IMR-90 (cell line): ENCODE results near the gene LCK. TPM values are rescaled to one million over a fixed set of nuclear protein-coding genes. Genes with fewer than 3 reads are reported as not detected.

Experiments used
- ATAC-seq: fragments of 200-7000 bp; cut with Tn5 transposase; 2 replicates; pipeline ENCODE4 v1.9.1; 2020; ENCODE audit warnings: low read depth, mild to moderate bottlenecking, moderate library complexity
- BruUV-seq: library from RNA; stranded (reverse); fragments of 400-500 nt; replicated peaks from 2 replicates; lab custom pipeline; 2021; lab: Mats Ljungman, UMichigan
- CTCF ChIA-PET: fragments of 300-600 bp; formaldehyde crosslinking; extraction: SDS; loops from one replicate; lab custom pipeline; 2021; ENCODE audit warnings: antibody characterized with exemption; lab: Yijun Ruan, JAX
- POLR2A ChIA-PET: fragments of 300-600 bp; sonication (Branson Sonifier 250); formaldehyde crosslinking; loops from one replicate; lab custom pipeline; 2022; ENCODE audit warnings: antibody characterized with exemption; ENCODE audit not compliant: unreplicated experiment; lab: Charles Lee
- DNase-seq: peaks from one replicate; pipeline ENCODE4 v3.0.0; 2013
- H2AFZ ChIP-seq: replicated peaks from 2 replicates; pipeline ENCODE3; 2013; ENCODE audit warnings: low read length, mild to moderate bottlenecking; ENCODE audit not compliant: poor library complexity
- H2AK5ac ChIP-seq: 2 replicates; pipeline ENCODE4 v1.6.1; 2013; ENCODE audit warnings: low read depth, low read length, inconsistent platforms
- H2AK9ac ChIP-seq: replicated peaks from 2 replicates; pipeline ENCODE3; 2013; ENCODE audit warnings: mild to moderate bottlenecking, low read depth, low read length, moderate library complexity; ENCODE audit not compliant: poor library complexity
- H2BK120ac ChIP-seq: 2 replicates; pipeline ENCODE4 v1.6.1; 2013; ENCODE audit warnings: low read depth, low read length, inconsistent platforms
- H2BK15ac ChIP-seq: 3 replicates; pipeline ENCODE4 v1.6.1; 2013; ENCODE audit warnings: low read depth, low read length, inconsistent platforms
- H2BK20ac ChIP-seq: 2 replicates; pipeline ENCODE4 v1.6.1; 2013; ENCODE audit warnings: low read depth, mild to moderate bottlenecking, inconsistent platforms, low read length, moderate library complexity
- H2BK5ac ChIP-seq: 2 replicates; pipeline ENCODE4 v1.6.1; 2013; ENCODE audit warnings: mild to moderate bottlenecking, low read depth, low read length, inconsistent platforms; ENCODE audit not compliant: poor library complexity, severe bottlenecking
- H3K14ac ChIP-seq: replicated peaks from 2 replicates; pipeline ENCODE4 v1.6.1; 2013; ENCODE audit warnings: low read depth, low read length, inconsistent platforms
- H3K18ac ChIP-seq: 2 replicates; pipeline ENCODE4 v1.6.1; 2013; ENCODE audit warnings: low read depth, low read length, control low read depth
- H3K23ac ChIP-seq: 2 replicates; pipeline ENCODE4 v1.6.1; 2013; ENCODE audit warnings: low read depth, low read length, inconsistent platforms
- H3K27ac ChIP-seq: 2 replicates; pipeline ENCODE4 v1.5.1; 2013; ENCODE audit warnings: mild to moderate bottlenecking, control low read depth, low read length; ENCODE audit not compliant: insufficient read depth
- H3K27me3 ChIP-seq: 2 replicates; pipeline ENCODE4 v1.6.1; 2013; ENCODE audit warnings: low read length; ENCODE audit not compliant: control insufficient read depth, insufficient read depth
- H3K36me3 ChIP-seq: 2 replicates; pipeline ENCODE4 v1.6.1; 2013; ENCODE audit warnings: low read length, mixed read lengths; ENCODE audit not compliant: control insufficient read depth, insufficient read depth
- H3K4ac ChIP-seq: 2 replicates; pipeline ENCODE4 v1.6.1; 2013; ENCODE audit warnings: low read depth, low read length, inconsistent platforms
- H3K4me1 ChIP-seq: 2 replicates; pipeline ENCODE4 v1.6.1; 2013; ENCODE audit warnings: low read length, mixed read lengths; ENCODE audit not compliant: control insufficient read depth, insufficient read depth
- H3K4me2 ChIP-seq: 2 replicates; pipeline ENCODE4 v1.6.1; 2013; ENCODE audit warnings: low read depth, mild to moderate bottlenecking, control low read depth, low read length, moderate library complexity
- H3K4me3 ChIP-seq: 2 replicates; pipeline ENCODE4 v1.5.1; 2013; ENCODE audit warnings: low read depth, mild to moderate bottlenecking, control low read depth, low read length, moderate library complexity; ENCODE audit not compliant: insufficient read depth
- H3K56ac ChIP-seq: 2 replicates; pipeline ENCODE4 v1.6.1; 2013; ENCODE audit warnings: low read length, inconsistent platforms; ENCODE audit not compliant: insufficient read depth; ENCODE audit errors: extremely low read depth
- H3K79me1 ChIP-seq, 2 experiments: 2 replicates each; pipeline ENCODE4 v1.6.1; 2013; ENCODE audit warnings: low read length in 2 of 2, inconsistent platforms in 1 of 2, low read depth in 1 of 2
- H3K9ac ChIP-seq: 2 replicates; pipeline ENCODE4 v1.6.1; 2013; ENCODE audit warnings: low read depth, low read length, control low read depth
- H3K9me1 ChIP-seq: 2 replicates; pipeline ENCODE4 v1.6.1; 2013; ENCODE audit warnings: low read length, inconsistent platforms; ENCODE audit not compliant: insufficient read depth
- H3K9me3 ChIP-seq: 2 replicates; pipeline ENCODE4 v1.6.1; 2013; ENCODE audit warnings: low read length; ENCODE audit not compliant: control insufficient read depth, insufficient read depth
- H4K20me1 ChIP-seq: 2 replicates; pipeline ENCODE4 v1.6.1; 2013; ENCODE audit warnings: low read length, inconsistent platforms; ENCODE audit not compliant: insufficient read depth
- H4K5ac ChIP-seq: 2 replicates; pipeline ENCODE4 v1.6.1; 2013; ENCODE audit warnings: mild to moderate bottlenecking, low read depth, low read length, control low read depth
- H4K8ac ChIP-seq, 2 experiments: 2 replicates each; pipeline ENCODE4 v1.6.1; 2013; ENCODE audit warnings: low read depth in 2 of 2, low read length in 2 of 2, control low read depth in 1 of 2, inconsistent platforms in 1 of 2
- H4K91ac ChIP-seq: 2 replicates; pipeline ENCODE4 v1.6.1; 2013; ENCODE audit warnings: low read depth, low read length, inconsistent platforms; ENCODE audit not compliant: insufficient read depth
- BHLHE40 ChIP-seq: fragments of 150-350 bp; IDR thresholded peaks from 2 replicates; pipeline ENCODE4 v1.6.1; 2016; ENCODE audit warnings: mild to moderate bottlenecking, low read depth, low read length
- CEBPB ChIP-seq: IDR thresholded peaks from 2 replicates; pipeline ENCODE4 v1.6.1; 2012; ENCODE audit warnings: low read depth, low read length, improper control_type of control experiment
- FOS ChIP-seq: fragments of 150-350 bp; IDR thresholded peaks from 2 replicates; pipeline ENCODE4 v1.6.1; 2016; ENCODE audit warnings: low read depth, low read length
- MAFK ChIP-seq: IDR thresholded peaks from 2 replicates; pipeline ENCODE4 v1.6.1; 2012; ENCODE audit warnings: low read depth, low read length, improper control_type of control experiment
- MAZ ChIP-seq: IDR thresholded peaks from 2 replicates; pipeline ENCODE4 v1.6.1; 2012; ENCODE audit warnings: low read depth, mild to moderate bottlenecking, low read length, improper control_type of control experiment, moderate library complexity, borderline replicate concordance
- MXI1 ChIP-seq: IDR thresholded peaks from 2 replicates; pipeline ENCODE4 v1.6.1; 2012; ENCODE audit warnings: low read depth, mild to moderate bottlenecking, low read length, moderate library complexity, borderline replicate concordance
- RCOR1 ChIP-seq: IDR thresholded peaks from 2 replicates; pipeline ENCODE4 v1.6.1; 2012; ENCODE audit warnings: mild to moderate bottlenecking, low read length, improper control_type of control experiment; ENCODE audit not compliant: insufficient replicate concordance
- RFX5 ChIP-seq: IDR thresholded peaks from 2 replicates; pipeline ENCODE4 v1.8.0; 2012; ENCODE audit warnings: low read depth, mild to moderate bottlenecking, low read length, moderate library complexity
- SMC3 ChIP-seq: fragments of 150-350 bp; IDR thresholded peaks from 2 replicates; pipeline ENCODE4 v1.6.1; 2016; ENCODE audit warnings: low read depth, mild to moderate bottlenecking, antibody characterized with exemption, low read length, moderate library complexity
- WGBS, 2 experiments: methylation state at CpG; one replicate each; pipeline versions ENCODE4 v1.1.5 to v1.1.7; 2013; ENCODE audit warnings: missing lambda C conversion rate in 2 of 2; ENCODE audit not compliant: insufficient read length in 1 of 2; ENCODE audit errors: extremely low coverage in 2 of 2; 5-methylcytosine and 5-hydroxymethylcytosine counted together
- dilution Hi-C: fragments of 300-500 bp; cut with HindIII; formaldehyde crosslinking; loops from one replicate; pipeline ENCODE4 v1.14.3; 2018; ENCODE audit warnings: low sequenced_read_pairs; ENCODE audit not compliant: unreplicated experiment
- in situ Hi-C: fragments of 300-500 bp; cut with MboI; formaldehyde crosslinking; loops from 3 replicates; pipeline ENCODE4 v1.14.3; 2019; ENCODE audit warnings: low sequenced_read_pairs, inconsistent platforms, mixed read lengths
- intact Hi-C: fragments of 100-400 bp; cut with micrococcal nuclease; formaldehyde crosslinking; loops from 2 replicates; pipeline ENCODE4 v1.10.0; 2022
- polyA plus RNA-seq, 3 experiments: library from polyadenylated mRNA; depleted of rRNA; stranded (reverse); fragments of >200 nt; gene quantifications; 2 replicates each; pipeline ENCODE4 v1.2.3, GENCODE V29; 2012; ENCODE audit warnings: low replicate concordance in 1 of 3
- total RNA-seq: library from RNA; depleted of rRNA; stranded (reverse); fragments of >200 nt; gene quantifications from 2 replicates; pipeline ENCODE4 v1.2.3, GENCODE V29; 2012
- TF ChIP-seq, protein P1 (sequence below): fragments of 150-350 bp; IDR thresholded peaks from 2 replicates; pipeline ENCODE4 v1.6.1; 2016; ENCODE audit warnings: low read depth, mild to moderate bottlenecking, low read length, moderate library complexity, borderline replicate concordance
- TF ChIP-seq, protein P2 (sequence below): fragments of 150-350 bp; IDR thresholded peaks from 2 replicates; pipeline ENCODE4 v1.6.1; 2017; ENCODE audit warnings: mild to moderate bottlenecking, antibody characterized with exemption, low read length, low read depth
- TF ChIP-seq, protein P3 (sequence below): conservative IDR thresholded peaks from 2 replicates; pipeline ENCODE4 v1.5.1; 2012; ENCODE audit warnings: mild to moderate bottlenecking, low read depth, low read length, improper control_type of control experiment

The LCK gene
- total and polyA plus RNA-seq, 2 of the 4 experiments (the other 2 are of a cell fraction) = not detected

DNA sequence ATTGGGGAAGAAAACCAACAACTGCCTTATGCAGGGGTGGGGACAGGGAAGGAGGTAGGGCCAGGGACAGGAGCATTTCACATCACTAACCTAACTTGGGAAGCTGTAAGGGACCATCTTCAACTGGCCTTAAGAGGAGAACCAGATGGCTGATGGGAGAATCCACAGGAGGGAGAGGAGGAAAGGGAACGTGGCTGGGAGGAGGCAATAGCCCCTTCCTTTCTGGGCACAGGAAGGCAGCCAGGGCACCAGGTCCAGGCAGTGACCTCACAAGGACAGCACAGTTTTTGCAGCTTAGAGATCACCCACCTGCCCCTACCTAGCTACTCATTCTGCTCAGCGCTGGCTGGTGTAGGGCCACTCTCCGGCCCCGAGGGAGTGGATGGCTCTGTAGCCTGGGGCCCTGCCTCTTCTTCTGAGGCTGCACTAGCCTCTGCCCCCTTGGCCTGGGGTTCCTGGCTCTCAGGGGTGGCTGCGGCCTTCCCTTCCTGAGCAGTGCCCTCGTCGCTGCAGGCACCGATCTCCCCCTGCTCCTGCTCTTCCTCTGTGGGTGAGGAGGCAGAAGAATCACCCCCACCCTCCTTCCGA, 83.3 kb downstream of the LCK start:
- Histone ChIP-seq H3K27me3 (no peaks in the 10 kb centered on the region), H3K56ac (no peak overlapping the region), H4K20me1 (peaks cover 34% of the 10 kb centered on the region), H3K4me1 (peaks cover 6% of the 10 kb centered on the region), H3K9ac (peak overlapping the region; percentile 81), H3K18ac (no peak overlapping the region), H2AK5ac (peak overlapping the region; percentile 66), H3K9me1 (peaks cover 12% of the 10 kb centered on the region; the same call in 1 of the 2 replicates), H2AK9ac (peak overlapping the region; percentile 97), H3K9me3 (no peaks in the 10 kb centered on the region), H3K23ac (peak overlapping the region; percentile 50), H3K4me3 (peak overlapping the region; percentile 85), H3K4ac (peak overlapping the region; percentile 77), H4K8ac (no peak overlapping the region), H2BK15ac (no peak overlapping the region), H2BK5ac (no peak overlapping the region), H3K79me1 (peaks cover 19 to 55% of the 10 kb centered on the region in 2 experiments; a peak in 3 of 4 replicates), H2BK20ac (no peak overlapping the region), H4K91ac (no peak overlapping the region), H4K5ac (no peak overlapping the region), H2BK120ac (no peak overlapping the region), H3K27ac (peak overlapping the region; percentile 44), H3K4me2 (peak overlapping the region; percentile 95), H2AFZ (peak overlapping the region; percentile 24), H3K14ac (peak overlapping the region; percentile 85), H3K36me3 (peaks cover 49% of the 10 kb centered on the region)
- dilution Hi-C loops = no loop called here
- no peak for TF ChIP-seq MAFK
- no peak for TF ChIP-seq MXI1
- TF ChIP-seq, protein P1, sequence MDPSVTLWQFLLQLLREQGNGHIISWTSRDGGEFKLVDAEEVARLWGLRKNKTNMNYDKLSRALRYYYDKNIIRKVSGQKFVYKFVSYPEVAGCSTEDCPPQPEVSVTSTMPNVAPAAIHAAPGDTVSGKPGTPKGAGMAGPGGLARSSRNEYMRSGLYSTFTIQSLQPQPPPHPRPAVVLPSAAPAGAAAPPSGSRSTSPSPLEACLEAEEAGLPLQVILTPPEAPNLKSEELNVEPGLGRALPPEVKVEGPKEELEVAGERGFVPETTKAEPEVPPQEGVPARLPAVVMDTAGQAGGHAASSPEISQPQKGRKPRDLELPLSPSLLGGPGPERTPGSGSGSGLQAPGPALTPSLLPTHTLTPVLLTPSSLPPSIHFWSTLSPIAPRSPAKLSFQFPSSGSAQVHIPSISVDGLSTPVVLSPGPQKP = no peak
- no peak for TF ChIP-seq BHLHE40
- TF ChIP-seq RFX5 = no peak
- no peak for TF ChIP-seq CEBPB
- no peak for TF ChIP-seq FOS
- TF ChIP-seq, protein P2, sequence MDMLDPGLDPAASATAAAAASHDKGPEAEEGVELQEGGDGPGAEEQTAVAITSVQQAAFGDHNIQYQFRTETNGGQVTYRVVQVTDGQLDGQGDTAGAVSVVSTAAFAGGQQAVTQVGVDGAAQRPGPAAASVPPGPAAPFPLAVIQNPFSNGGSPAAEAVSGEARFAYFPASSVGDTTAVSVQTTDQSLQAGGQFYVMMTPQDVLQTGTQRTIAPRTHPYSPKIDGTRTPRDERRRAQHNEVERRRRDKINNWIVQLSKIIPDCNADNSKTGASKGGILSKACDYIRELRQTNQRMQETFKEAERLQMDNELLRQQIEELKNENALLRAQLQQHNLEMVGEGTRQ = no peak
- no peak for TF ChIP-seq RCOR1
- TF ChIP-seq MAZ = no peak
- TF ChIP-seq, protein P3, sequence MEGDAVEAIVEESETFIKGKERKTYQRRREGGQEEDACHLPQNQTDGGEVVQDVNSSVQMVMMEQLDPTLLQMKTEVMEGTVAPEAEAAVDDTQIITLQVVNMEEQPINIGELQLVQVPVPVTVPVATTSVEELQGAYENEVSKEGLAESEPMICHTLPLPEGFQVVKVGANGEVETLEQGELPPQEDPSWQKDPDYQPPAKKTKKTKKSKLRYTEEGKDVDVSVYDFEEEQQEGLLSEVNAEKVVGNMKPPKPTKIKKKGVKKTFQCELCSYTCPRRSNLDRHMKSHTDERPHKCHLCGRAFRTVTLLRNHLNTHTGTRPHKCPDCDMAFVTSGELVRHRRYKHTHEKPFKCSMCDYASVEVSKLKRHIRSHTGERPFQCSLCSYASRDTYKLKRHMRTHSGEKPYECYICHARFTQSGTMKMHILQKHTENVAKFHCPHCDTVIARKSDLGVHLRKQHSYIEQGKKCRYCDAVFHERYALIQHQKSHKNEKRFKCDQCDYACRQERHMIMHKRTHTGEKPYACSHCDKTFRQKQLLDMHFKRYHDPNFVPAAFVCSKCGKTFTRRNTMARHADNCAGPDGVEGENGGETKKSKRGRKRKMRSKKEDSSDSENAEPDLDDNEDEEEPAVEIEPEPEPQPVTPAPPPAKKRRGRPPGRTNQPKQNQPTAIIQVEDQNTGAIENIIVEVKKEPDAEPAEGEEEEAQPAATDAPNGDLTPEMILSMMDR = no peak
- TF ChIP-seq SMC3 = no peak
- DNase-seq = no peak
- no peak; the same call in 1 of the 2 replicates for ATAC-seq
- ChIA-PET POLR2A (no interaction called here), CTCF (interaction anchor here (0.7 kb wide), 1 partner anchor 119 kb away, joined by 3 read pairs; no protein-coding TSS in a partner anchor)
- intact Hi-C loops = loop anchor here (1.0 to 5.0 kb wide), 2 partner anchors 92 to 119 kb away; no protein-coding TSS in a partner anchor
- no TSS peak for BruUV-seq
- in situ Hi-C loops = no loop called here
- no CpG with 5 or more reads among the region's 9 CpGs for WGBS, 2 experiments
